Panc1 (cell line): Measurements from ENCODE around the gene GTF2H3.

Experiments used
- CTCF ChIP-seq: fragments of 450-650 bp; IDR thresholded peaks from 2 replicates; pipeline ENCODE4 v1.5.1; 2017; ENCODE audit warnings: mild to moderate bottlenecking
- POLR2AphosphoS5 ChIP-seq: IDR thresholded peaks from 2 replicates; pipeline ENCODE4 v1.6.1; 2012; ENCODE audit warnings: mild to moderate bottlenecking, low read depth, low read length, moderate library complexity
- SIN3A ChIP-seq: IDR thresholded peaks from 2 replicates; pipeline ENCODE4 v1.6.1; 2012; ENCODE audit warnings: low read depth, mild to moderate bottlenecking, low read length, moderate library complexity, borderline replicate concordance; ENCODE audit not compliant: insufficient read depth

GRCh38 chr12:123648401-123648800 lies 14.8 kb downstream of the GTF2H3 start:
- TF ChIP-seq CTCF (no peak), POLR2AphosphoS5 (no peak), SIN3A (no peak)
